ES-I3 (cell line): ENCODE results near the gene KCNIP4.

Experiments
- H3K36me3 ChIP-seq: 2 replicates; pipeline ENCODE4 v1.6.1; 2013; ENCODE audit warnings: mild to moderate bottlenecking, low read length, control low read depth, moderate library complexity; ENCODE audit not compliant: insufficient read depth
- H3K4me1 ChIP-seq: 2 replicates; pipeline ENCODE4 v1.6.1; 2013; ENCODE audit warnings: mild to moderate bottlenecking, control low read depth, low read length; ENCODE audit not compliant: insufficient read depth
- H3K9ac ChIP-seq: 2 replicates; pipeline ENCODE4 v1.6.1; 2013; ENCODE audit warnings: low read depth, mild to moderate bottlenecking, low read length, moderate library complexity
- H3K9me3 ChIP-seq: 2 replicates; pipeline ENCODE4 v1.6.1; 2013; ENCODE audit warnings: mild to moderate bottlenecking, low read length, moderate library complexity; ENCODE audit not compliant: control insufficient read depth, insufficient read depth

KCNIP4 gene

GRCh38 chr4:21638171-21638725 lies 310.3 kb downstream of the KCNIP4 start:
- Histone ChIP-seq H3K36me3 (no peaks in the 10 kb centered on the region), H3K9me3 (no peaks in the 10 kb centered on the region), H3K9ac (no peak overlapping the region), H3K4me1 (no peaks in the 10 kb centered on the region)

- no peak overlapping the region for H3K9ac ChIP-seq
- no peaks in the 10 kb centered on the region for H3K9me3 ChIP-seq
- H3K4me1 ChIP-seq: no peaks in the 10 kb centered on the region
- H3K36me3 ChIP-seq: no peaks in the 10 kb centered on the region
Measured at GRCh38 chr4:21628916-21629610, 319.5 kb downstream of the KCNIP4 start.

GRCh38 chr4:21628116-21628670 lies 320.4 kb downstream of the KCNIP4 start:
- H3K36me3 ChIP-seq: no peaks in the 10 kb centered on the region
- no peaks in the 10 kb centered on the region for H3K9me3 ChIP-seq
- no peaks in the 10 kb centered on the region for H3K4me1 ChIP-seq
- H3K9ac ChIP-seq: no peak overlapping the region

- Histone ChIP-seq H3K9ac (no peak overlapping the region), H3K36me3 (no peaks in the 10 kb centered on the region), H3K9me3 (no peaks in the 10 kb centered on the region)
Measured at GRCh38 chr4:21625447-21625846, 323.1 kb downstream of the KCNIP4 start.

GRCh38 chr4:21605006-21605405 lies 343.6 kb downstream of the KCNIP4 start:
- Histone ChIP-seq H3K9me3 (no peaks in the 10 kb centered on the region), H3K4me1 (no peaks in the 10 kb centered on the region), H3K9ac (no peak overlapping the region), H3K36me3 (no peaks in the 10 kb centered on the region)

More at GRCh38 chr4:21625447-21625846, 323.1 kb downstream of the KCNIP4 start:
- no peaks in the 10 kb centered on the region for H3K4me1 ChIP-seq

GRCh38 chr4:21596521-21596920 lies 352.1 kb downstream of the KCNIP4 start:
- no peaks in the 10 kb centered on the region for H3K36me3 ChIP-seq
- H3K4me1 ChIP-seq: peaks cover 7% of the 10 kb centered on the region; the same call in 1 of the 2 replicates
- no peaks in the 10 kb centered on the region for H3K9me3 ChIP-seq
- no peak overlapping the region for H3K9ac ChIP-seq

- peaks cover 7% of the 10 kb centered on the region; the same call in 1 of the 2 replicates for H3K4me1 ChIP-seq
- H3K9ac ChIP-seq: no peak overlapping the region
- H3K36me3 ChIP-seq: no peaks in the 10 kb centered on the region
- no peaks in the 10 kb centered on the region for H3K9me3 ChIP-seq
Measured at GRCh38 chr4:21593671-21594001, 354.9 kb downstream of the KCNIP4 start.

- Histone ChIP-seq H3K9ac (no peak overlapping the region), H3K4me1 (peaks cover 7% of the 10 kb centered on the region; the same call in 1 of the 2 replicates), H3K36me3 (no peaks in the 10 kb centered on the region), H3K9me3 (no peaks in the 10 kb centered on the region)
Measured at GRCh38 chr4:21592970-21593670, 355.5 kb downstream of the KCNIP4 start.

GRCh38 chr4:21577056-21577455 lies 371.5 kb downstream of the KCNIP4 start:
- Histone ChIP-seq H3K9ac (no peak overlapping the region), H3K36me3 (no peaks in the 10 kb centered on the region), H3K9me3 (no peaks in the 10 kb centered on the region), H3K4me1 (no peaks in the 10 kb centered on the region)

- no peaks in the 10 kb centered on the region; the same call in 1 of the 2 replicates for H3K4me1 ChIP-seq
- no peaks in the 10 kb centered on the region for H3K9me3 ChIP-seq
- no peaks in the 10 kb centered on the region for H3K36me3 ChIP-seq
- H3K9ac ChIP-seq: no peak overlapping the region
Measured at GRCh38 chr4:21571100-21571499, 377.5 kb downstream of the KCNIP4 start.

- Histone ChIP-seq H3K9me3 (no peaks in the 10 kb centered on the region), H3K9ac (no peak overlapping the region), H3K4me1 (no peaks in the 10 kb centered on the region; the same call in 1 of the 2 replicates), H3K36me3 (no peaks in the 10 kb centered on the region)
Measured at GRCh38 chr4:21569638-21570037, 378.9 kb downstream of the KCNIP4 start.

GRCh38 chr4:21555083-21555482 lies 393.5 kb downstream of the KCNIP4 start:
- H3K4me1 ChIP-seq: peaks cover 11% of the 10 kb centered on the region
- H3K36me3 ChIP-seq: no peaks in the 10 kb centered on the region
- H3K9ac ChIP-seq: no peak overlapping the region
- H3K9me3 ChIP-seq: no peaks in the 10 kb centered on the region

- no peaks in the 10 kb centered on the region for H3K9me3 ChIP-seq
- H3K9ac ChIP-seq: no peak overlapping the region
- peaks cover 11% of the 10 kb centered on the region for H3K4me1 ChIP-seq
- no peaks in the 10 kb centered on the region for H3K36me3 ChIP-seq
Measured at GRCh38 chr4:21554500-21554899, 394.1 kb downstream of the KCNIP4 start.

- no peaks in the 10 kb centered on the region for H3K36me3 ChIP-seq
Measured at GRCh38 chr4:21554066-21554465, 394.5 kb downstream of the KCNIP4 start.

GRCh38 chr4:21552455-21552854 lies 396.1 kb downstream of the KCNIP4 start:
- Histone ChIP-seq H3K9me3 (no peaks in the 10 kb centered on the region), H3K9ac (no peak overlapping the region), H3K4me1 (peaks cover 11% of the 10 kb centered on the region), H3K36me3 (no peaks in the 10 kb centered on the region)

More at GRCh38 chr4:21554066-21554465, 394.5 kb downstream of the KCNIP4 start:
- H3K9ac ChIP-seq: no peak overlapping the region
- H3K9me3 ChIP-seq: no peaks in the 10 kb centered on the region
- peaks cover 11% of the 10 kb centered on the region for H3K4me1 ChIP-seq
